K562 (cell line): Measurements from ENCODE around the gene BEND6. TPM values are rescaled to one million over a fixed set of nuclear protein-coding genes. Genes with fewer than 3 reads are reported as not detected.

Experiments used
- DDX20 ChIP-seq: fragments of 450-650 bp; IDR thresholded peaks from 2 replicates; pipeline ENCODE4 v1.6.1; 2016; ENCODE audit warnings: missing genetic modification characterization, low read depth, mild to moderate bottlenecking, missing compliant biosample characterization, moderate library complexity
- DPF2 ChIP-seq: fragments of 450-650 bp; IDR thresholded peaks from 2 replicates; pipeline ENCODE4 v1.6.1; 2016
- E2F8 ChIP-seq: fragments of 450-650 bp; IDR thresholded peaks from 2 replicates; pipeline ENCODE4 v1.7.1; 2018; ENCODE audit warnings: mild to moderate bottlenecking, low read depth; ENCODE audit not compliant: partially characterized antibody
- GTF2B ChIP-seq: IDR thresholded peaks from 2 replicates; pipeline ENCODE4 v1.6.1; 2011; ENCODE audit not compliant: insufficient read length; ENCODE audit errors: extremely low read depth
- HSF4 ChIP-seq: fragments of 250-450 bp; sonication (Bioruptor Pico); IDR thresholded peaks from 2 replicates; pipeline ENCODE4 v2.1.2; 2022; ENCODE audit warnings: mild to moderate bottlenecking, moderate library complexity, borderline replicate concordance
- RNF2 ChIP-seq: sonication (generic); IDR thresholded peaks from 2 replicates; pipeline ENCODE4 v1.6.1; 2016
- SMARCC2 ChIP-seq: fragments of 450-650 bp; IDR thresholded peaks from 2 replicates; pipeline ENCODE4 v1.6.1; 2017; ENCODE audit warnings: antibody characterized with exemption, moderate library complexity, mild to moderate bottlenecking, low read depth
- ZBTB40 ChIP-seq, 2 experiments: fragments of 450-650 bp in 1 of 2; sonication (generic) in 1 of 2; formaldehyde crosslinking in 1 of 2; IDR thresholded peaks; 2 replicates each; pipeline versions ENCODE4 v1.7.1 to v1.9.0; 2016 to 2022; ENCODE audit warnings: inconsistent platforms in 1 of 2, mild to moderate bottlenecking in 1 of 2, missing genetic modification reagents in 1 of 2
- ZBTB49 ChIP-seq: sonication (generic); formaldehyde crosslinking; IDR thresholded peaks from 2 replicates; pipeline ENCODE4 v1.8.0; 2022; ENCODE audit warnings: missing genetic modification reagents, mild to moderate bottlenecking, borderline replicate concordance
- ZBTB7A ChIP-seq: IDR thresholded peaks from 2 replicates; pipeline ENCODE4 v1.6.1; 2011; ENCODE audit warnings: low read depth, mild to moderate bottlenecking, low read length, moderate library complexity, borderline replicate concordance; ENCODE audit not compliant: control insufficient read depth
- ZNF239 ChIP-seq: fragments of 250-450 bp; sonication (Bioruptor Pico); IDR thresholded peaks from 2 replicates; pipeline ENCODE4 v1.4.0; 2020; ENCODE audit warnings: mild to moderate bottlenecking
- ZNF24 ChIP-seq: fragments of 450-650 bp; IDR thresholded peaks from 2 replicates; pipeline ENCODE4 v1.6.1; 2016
- polyA plus RNA-seq, 8 experiments: library from polyadenylated mRNA; depleted of rRNA in 4 of 8; stranded (reverse) in 5 of 8; unstranded in 3 of 8; fragments of >200 nt; fragmentation: Nextera tagmentation in 2 of 8; fragmentation: Illumina TruSeq in 1 of 8; extraction: Ambion mirVana in 2 of 8; extraction: Trizol in 1 of 8; gene quantifications; 2 replicates each; pipeline versions ENCODE4 v1.2.1 to v1.2.3, GENCODE V29; 2011 to 2014; ENCODE audit warnings: inconsistent platforms in 1 of 8, missing spikeins in 1 of 8
- total RNA-seq, 7 experiments: library from RNA; depleted of rRNA in 6 of 7; stranded (reverse); fragments of >200 nt in 6 of 7; fragmentation: Illumina TruSeq in 2 of 7; extraction: Trizol in 2 of 7; gene quantifications; 2 replicates each; pipeline versions ENCODE4 v1.2.1 to v1.2.3, GENCODE V29; 2011 to 2021; ENCODE audit warnings: low replicate concordance in 1 of 7

The BEND6 gene
- total and polyA plus RNA-seq, 9 of the 15 experiments (the other 6 are each of a cell fraction or from before 2014, with no cell fraction given) = 0.37 to 4.0 (median 1.1) TPM

GRCh38 chr6:57019434-57019833, 64.5 kb downstream of the BEND6 start (continued):
- TF ChIP-seq ZBTB49 (no peak), ZNF24 (peak; percentile 76), SMARCC2 (no peak), HSF4 (CRISPR knock-in tag) (no peak), ZNF239 (no peak), GTF2B (peak; percentile 61), ZBTB40 (IDR thresholded peaks at IDR 0.05) (no peak), ZBTB40 (CRISPR knock-in tag; IDR thresholded peaks at IDR 0.05) (no peak), E2F8 (no peak), DPF2 (peak; percentile 87), ZBTB7A (peak; percentile 41), RNF2 (no peak), DDX20 (tag) (no peak)
